ENCODE measurements around the gene GEMIN2. TPM values are rescaled to one million over a fixed set of nuclear protein-coding genes. Genes with fewer than 3 reads are reported as not detected.
A peak's percentile ranks its signal among the peaks of the same experiment; 100 is the strongest.
"Not testable (repeated sequence)": the region's sequence is repeated elsewhere in the genome, so short reads cannot be mapped to it uniquely, and the experiment has no call there.

The GEMIN2 gene
- total RNA-seq, 6 experiments from 2014 or later = 6.6 to 9.6 (median 9.0) TPM

- H3K27me3 Mint-ChIP-seq (ENCODE audit: insufficient read depth) = no peaks in the 10 kb centered on the region
- no peak overlapping the region for H3K27ac Mint-ChIP-seq
- no peak for DNase-seq
Measured at GRCh38 chr14:39145266-39145966, 31.3 kb downstream of the GEMIN2 start.

GRCh38 chr14:39154594-39155189, 40.6 kb downstream of the GEMIN2 start:
- no peak for DNase-seq
- Mint-ChIP-seq H3K36me3 (ENCODE audit: low read depth) (peaks cover 5% of the 10 kb centered on the region), H3K4me1 (ENCODE audit: low read depth) (no peaks in the 10 kb centered on the region), H3K9me3 (no peaks in the 10 kb centered on the region), H3K27ac (no peak overlapping the region), H3K27me3 (ENCODE audit: insufficient read depth) (no peaks in the 10 kb centered on the region), H3K4me3 (no peak overlapping the region)
- TF ChIP-seq CTCF (IDR thresholded peaks at IDR 0.05) = no peak

More at GRCh38 chr14:39145266-39145966, 31.3 kb downstream of the GEMIN2 start:
- peaks cover 11% of the 10 kb centered on the region for H3K9me3 Mint-ChIP-seq
- H3K4me1 Mint-ChIP-seq (ENCODE audit: low read depth) = no peaks in the 10 kb centered on the region
- peaks cover 54% of the 10 kb centered on the region for H3K36me3 Mint-ChIP-seq (ENCODE audit: low read depth)
- no peak for TF ChIP-seq CTCF (IDR thresholded peaks at IDR 0.05)
- no peak overlapping the region for H3K4me3 Mint-ChIP-seq

GRCh38 chr14:39157491-39157890, 43.4 kb downstream of the GEMIN2 start:
- no peak for DNase-seq
- no peak overlapping the region for H3K4me3 Mint-ChIP-seq
- no peak overlapping the region for H3K27ac Mint-ChIP-seq
- peaks cover 10% of the 10 kb centered on the region for H3K36me3 Mint-ChIP-seq (ENCODE audit: low read depth)
- H3K4me1 Mint-ChIP-seq (ENCODE audit: low read depth) = no peaks in the 10 kb centered on the region; the same call in 1 of the 2 replicates
- no peaks in the 10 kb centered on the region for H3K9me3 Mint-ChIP-seq
- no peaks in the 10 kb centered on the region for H3K27me3 Mint-ChIP-seq (ENCODE audit: insufficient read depth)
- TF ChIP-seq CTCF (IDR thresholded peaks at IDR 0.05) = no peak

- Mint-ChIP-seq H3K27ac (no peak overlapping the region), H3K4me3 (no peak overlapping the region), H3K9me3 (no peaks in the 10 kb centered on the region), H3K36me3 (ENCODE audit: low read depth) (peaks cover 15% of the 10 kb centered on the region), H3K27me3 (ENCODE audit: insufficient read depth) (no peaks in the 10 kb centered on the region), H3K4me1 (ENCODE audit: low read depth) (no peaks in the 10 kb centered on the region; the same call in 1 of the 2 replicates)
- DNase-seq = no peak
- TF ChIP-seq CTCF (IDR thresholded peaks at IDR 0.05) = no peak
Measured at GRCh38 chr14:39158222-39158858, 44.2 kb downstream of the GEMIN2 start.

- no peak for DNase-seq
- Mint-ChIP-seq H3K4me3 (no peak overlapping the region), H3K4me1 (ENCODE audit: low read depth) (peaks cover 10% of the 10 kb centered on the region; the same call in 1 of the 2 replicates), H3K27me3 (ENCODE audit: insufficient read depth) (no peaks in the 10 kb centered on the region; the same call in 1 of the 2 replicates), H3K36me3 (ENCODE audit: low read depth) (peaks cover 19% of the 10 kb centered on the region), H3K9me3 (no peaks in the 10 kb centered on the region), H3K27ac (no peak overlapping the region)
- TF ChIP-seq CTCF (IDR thresholded peaks at IDR 0.05) = no peak
Measured at GRCh38 chr14:39160494-39160893, 46.4 kb downstream of the GEMIN2 start.

- H3K9me3 Mint-ChIP-seq; DNase-seq; H3K27me3 Mint-ChIP-seq (ENCODE audit: insufficient read depth); H3K27ac Mint-ChIP-seq: not testable (repeated sequence)
- H3K4me1 Mint-ChIP-seq (ENCODE audit: low read depth) = peaks cover 43% of the 10 kb centered on the region
- H3K4me3 Mint-ChIP-seq = peak overlapping the region; percentile 96
- peaks cover 28% of the 10 kb centered on the region for H3K36me3 Mint-ChIP-seq (ENCODE audit: low read depth)
Measured at GRCh38 chr14:39167797-39168320, 53.7 kb downstream of the GEMIN2 start.
